Activated naive CD8-positive, alpha-beta T cell treated with anti-CD3 and anti-CD28 coated beads, Interleukin-2, amount 10 ng/mL, durations not matched to agents 7 days and 5 days (primary cell): Measurements from ENCODE around the gene TMEM37. TPM values are rescaled to one million over a fixed set of nuclear protein-coding genes. Genes with fewer than 3 reads are reported as not detected.

Source experiments
- ATAC-seq: fragments of 150-1000 bp; cut with Tn5 transposase; one replicate; pipeline ENCODE4 v1.10.0; 2021; ENCODE audit warnings: low read depth, moderate library complexity
- POLR2A ChIA-PET: fragments of 350-600 bp; sonication (Branson Sonifier 250); formaldehyde crosslinking; loops from one replicate; lab custom pipeline; 2021; ENCODE audit warnings: antibody characterized with exemption; lab: Charles Lee
- DNase-seq: peaks from one replicate; pipeline ENCODE4 v3.0.0; 2021
- H3K27ac Mint-ChIP-seq: one replicate; pipeline ENCODE4 v1.8.0; 2022; ENCODE audit warnings: mild to moderate bottlenecking, mixed read lengths
- H3K27me3 Mint-ChIP-seq: one replicate; pipeline ENCODE4 v1.8.0; 2022; ENCODE audit warnings: mild to moderate bottlenecking, moderate library complexity, mixed read lengths
- H3K36me3 Mint-ChIP-seq: one replicate; pipeline ENCODE4 v1.8.0; 2021; ENCODE audit warnings: mild to moderate bottlenecking, mixed read lengths
- H3K4me1 Mint-ChIP-seq: one replicate; pipeline ENCODE4 v1.8.0; 2021; ENCODE audit warnings: mixed read lengths
- H3K4me3 Mint-ChIP-seq: one replicate; pipeline ENCODE4 v1.8.0; 2022; ENCODE audit warnings: mild to moderate bottlenecking, moderate library complexity, mixed read lengths
- H3K9me3 Mint-ChIP-seq: one replicate; pipeline ENCODE4 v1.8.0; 2021; ENCODE audit warnings: mixed read lengths
- total RNA-seq, 2 experiments: library from RNA; stranded (reverse); gene quantifications; one replicate each; pipeline ENCODE4 v1.2.3, GENCODE V29; 2021

TMEM37 gene
- total RNA-seq, 2 experiments from 2014 or later: not detected

DNA sequence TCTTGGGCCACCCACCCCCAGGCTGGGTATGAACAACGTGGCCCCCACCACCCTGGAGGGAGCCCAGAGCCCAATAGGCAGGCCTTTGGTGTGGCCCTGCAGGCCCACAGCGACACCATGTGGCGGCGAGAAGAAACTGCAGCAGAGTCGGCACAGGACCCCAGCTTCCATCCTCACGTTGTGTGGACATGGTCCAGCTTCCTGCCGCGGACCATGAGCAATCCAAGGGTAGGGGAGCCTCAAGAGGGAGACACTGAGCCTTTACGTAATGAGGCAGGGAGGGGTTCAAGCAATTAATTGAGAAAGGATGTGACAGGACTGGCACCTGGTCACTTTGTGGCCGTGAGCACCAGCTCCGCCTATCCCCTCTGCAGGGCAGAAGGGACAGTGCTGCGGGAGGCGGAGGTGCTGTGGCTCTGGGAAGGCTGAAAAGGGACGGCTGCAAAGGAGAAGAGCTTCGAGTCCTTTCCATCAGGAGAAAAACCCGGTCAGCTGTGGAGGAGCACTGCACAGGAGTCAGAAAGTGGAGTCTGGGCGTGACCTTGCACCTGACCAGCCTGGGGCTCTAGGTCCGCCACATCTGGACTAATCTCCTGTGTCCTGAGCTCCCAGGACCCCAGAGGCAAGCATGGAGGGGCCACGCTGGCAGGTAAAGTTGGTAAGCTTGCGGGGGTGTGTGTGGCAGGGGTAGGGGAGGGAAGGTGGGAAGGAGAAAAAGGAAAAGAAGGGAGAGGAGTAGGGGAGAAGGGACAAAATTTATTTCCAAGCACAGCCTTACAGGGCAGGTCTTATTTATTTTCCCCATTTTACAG lies 44.9 kb downstream of the TMEM37 start:
- no peak overlapping the region for H3K4me3 Mint-ChIP-seq
- DNase-seq (peak; percentile 63), ATAC-seq (peak; percentile 72)
- POLR2A ChIA-PET: no interaction called here
- no peaks in the 10 kb centered on the region for H3K4me1 Mint-ChIP-seq
- H3K36me3 Mint-ChIP-seq: no peaks in the 10 kb centered on the region
- no peaks in the 10 kb centered on the region for H3K27me3 Mint-ChIP-seq
- H3K9me3 Mint-ChIP-seq: no peaks in the 10 kb centered on the region
- no peak overlapping the region for H3K27ac Mint-ChIP-seq

DNA sequence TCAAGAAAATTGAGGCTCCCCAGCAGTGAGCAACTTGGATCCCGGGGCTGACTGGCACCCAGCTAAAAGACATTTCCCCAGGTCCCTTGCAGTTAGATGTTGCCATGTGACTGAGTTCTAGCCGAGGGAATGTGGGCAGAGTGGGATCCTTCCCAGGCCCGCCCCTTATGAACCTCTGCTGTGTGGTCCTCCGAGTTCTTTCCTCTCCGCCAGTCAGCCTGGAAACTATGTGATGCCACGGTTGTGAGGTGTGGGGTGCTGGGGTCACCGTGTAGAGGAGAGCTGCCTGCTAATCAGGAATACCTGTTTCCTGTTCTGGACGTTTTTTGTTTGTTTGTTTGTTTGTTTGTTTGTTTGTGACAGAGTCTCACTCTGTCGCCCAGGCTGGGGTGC lies 45.5 kb downstream of the TMEM37 start:
- no peaks in the 10 kb centered on the region for H3K4me1 Mint-ChIP-seq
- H3K36me3 Mint-ChIP-seq: no peaks in the 10 kb centered on the region
- no peak overlapping the region for H3K4me3 Mint-ChIP-seq
- H3K27me3 Mint-ChIP-seq: no peaks in the 10 kb centered on the region
- no peak for DNase-seq
- H3K9me3 Mint-ChIP-seq: no peaks in the 10 kb centered on the region
- no peak overlapping the region for H3K27ac Mint-ChIP-seq
- POLR2A ChIA-PET: no interaction called here
- no peak for ATAC-seq

DNA sequence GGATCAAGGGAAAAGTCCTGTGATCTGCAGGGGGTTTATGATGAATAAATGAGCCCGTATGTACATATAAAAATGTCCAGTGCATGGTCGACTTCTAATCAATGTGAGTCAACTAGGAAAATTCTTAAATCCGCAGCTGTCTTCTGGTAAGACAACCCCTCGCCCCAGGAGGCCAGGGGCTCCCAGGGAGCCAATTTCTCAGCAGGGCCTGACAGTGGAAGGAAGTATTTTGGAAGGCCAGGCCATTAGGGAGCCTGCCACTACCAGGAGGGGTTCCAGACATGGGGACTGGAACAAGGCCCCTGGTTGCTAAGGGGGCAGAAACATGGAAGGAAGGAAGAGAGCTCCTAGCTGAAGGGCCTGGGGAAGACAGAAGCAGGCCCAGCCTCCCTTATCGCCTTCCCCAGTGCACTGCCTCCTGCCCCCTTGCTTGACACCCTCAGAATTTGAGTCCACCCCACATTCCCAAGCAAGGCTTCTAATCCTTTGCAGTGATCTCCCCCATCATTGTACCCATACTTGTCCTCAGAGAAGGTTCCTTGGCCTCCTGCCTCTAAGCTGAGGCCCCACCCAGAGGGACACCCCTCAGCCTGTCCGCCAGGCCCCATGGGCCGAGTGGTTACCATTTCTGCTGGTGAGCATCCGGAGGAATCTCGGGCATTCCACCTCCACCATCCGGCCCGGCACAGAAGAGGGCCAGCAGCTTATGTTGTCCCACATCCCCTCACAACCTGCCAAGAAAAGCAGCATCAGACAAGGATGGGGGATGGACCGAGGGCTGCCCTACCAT lies 46.7 kb downstream of the TMEM37 start:
- no peak for ATAC-seq

DNA sequence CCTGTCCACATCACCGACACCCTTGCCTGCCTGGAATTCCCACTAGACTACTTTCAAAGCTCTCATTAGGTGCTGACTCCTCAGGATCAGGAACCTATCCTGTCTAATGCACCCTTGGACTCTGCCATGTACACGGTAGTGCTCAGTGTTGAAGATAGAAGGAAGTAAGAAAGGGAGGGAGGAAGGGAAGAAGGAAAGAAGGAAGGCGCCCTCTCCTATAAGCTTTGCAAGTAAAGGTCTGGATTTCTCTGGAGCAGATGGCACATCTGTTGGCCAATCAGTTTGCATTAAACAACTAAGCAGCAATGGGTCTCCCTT lies 47.3 kb downstream of the TMEM37 start:
- ATAC-seq (no peak), DNase-seq (no peak)
- H3K9me3 Mint-ChIP-seq: no peaks in the 10 kb centered on the region
- no peak overlapping the region for H3K27ac Mint-ChIP-seq
- H3K4me3 Mint-ChIP-seq: no peak overlapping the region
- no peaks in the 10 kb centered on the region for H3K36me3 Mint-ChIP-seq
- H3K4me1 Mint-ChIP-seq: no peaks in the 10 kb centered on the region
- POLR2A ChIA-PET: no interaction called here
- H3K27me3 Mint-ChIP-seq: no peaks in the 10 kb centered on the region

More for the DNA sequence above, 46.7 kb downstream of the TMEM37 start:
- H3K4me1 Mint-ChIP-seq: no peaks in the 10 kb centered on the region
- POLR2A ChIA-PET: no interaction called here
- no peaks in the 10 kb centered on the region for H3K36me3 Mint-ChIP-seq
- no peaks in the 10 kb centered on the region for H3K27me3 Mint-ChIP-seq
- H3K27ac Mint-ChIP-seq: no peak overlapping the region
- no peak overlapping the region for H3K4me3 Mint-ChIP-seq
- no peaks in the 10 kb centered on the region for H3K9me3 Mint-ChIP-seq
- no peak for DNase-seq

DNA sequence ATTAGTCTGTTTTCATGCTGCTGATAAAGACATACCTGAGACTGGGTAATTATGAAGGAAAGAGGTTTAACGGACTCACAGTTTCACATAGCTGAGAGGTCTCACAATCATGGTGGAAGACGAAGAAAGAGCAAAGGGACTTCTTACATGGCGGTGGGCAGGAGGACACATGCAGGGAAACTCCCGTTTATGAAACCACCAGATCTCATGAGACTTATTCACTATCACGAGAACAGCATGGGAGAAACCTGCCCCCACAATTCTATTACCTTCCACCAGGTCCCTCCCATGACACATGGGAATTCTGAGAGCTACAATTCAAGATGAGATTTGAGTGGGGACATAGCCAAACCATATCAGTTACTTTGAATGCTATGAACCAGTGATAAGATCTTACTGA lies 48.5 kb downstream of the TMEM37 start:
- POLR2A ChIA-PET: no interaction called here
- H3K4me3 Mint-ChIP-seq: no peak overlapping the region
- ATAC-seq: no peak
- no peaks in the 10 kb centered on the region for H3K9me3 Mint-ChIP-seq
- no peak for DNase-seq
- no peaks in the 10 kb centered on the region for H3K4me1 Mint-ChIP-seq
- H3K27ac Mint-ChIP-seq: no peak overlapping the region
- H3K36me3 Mint-ChIP-seq: no peaks in the 10 kb centered on the region
- H3K27me3 Mint-ChIP-seq: peaks cover 3% of the 10 kb centered on the region

DNA sequence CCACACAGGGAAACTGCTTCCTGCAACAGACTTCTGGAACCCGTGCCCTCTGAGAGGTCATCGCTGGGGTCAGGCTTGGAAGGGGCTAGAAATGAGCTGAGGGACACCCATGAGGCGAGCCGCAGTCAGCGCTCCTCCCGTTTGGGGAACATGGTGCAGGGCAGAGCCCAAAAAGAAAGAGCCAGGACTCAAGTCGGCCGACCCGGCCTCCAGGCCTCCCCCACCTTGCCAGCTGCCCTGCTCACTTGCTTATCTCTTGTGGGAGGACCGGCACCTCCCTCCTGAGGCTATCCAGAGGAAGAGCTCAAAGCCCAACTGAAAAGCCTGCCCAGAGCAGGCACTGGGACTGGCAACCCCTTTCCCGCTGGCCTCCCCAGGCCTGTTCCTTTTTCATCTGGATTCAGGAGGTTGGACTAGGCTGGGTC lies 49.1 kb downstream of the TMEM37 start:
- Mint-ChIP-seq H3K4me3 (no peak overlapping the region), H3K36me3 (no peaks in the 10 kb centered on the region), H3K9me3 (no peaks in the 10 kb centered on the region), H3K27me3 (peaks cover 3% of the 10 kb centered on the region), H3K4me1 (no peaks in the 10 kb centered on the region), H3K27ac (no peak overlapping the region)
- ATAC-seq: no peak
- DNase-seq: no peak
- POLR2A ChIA-PET: no interaction called here

DNA sequence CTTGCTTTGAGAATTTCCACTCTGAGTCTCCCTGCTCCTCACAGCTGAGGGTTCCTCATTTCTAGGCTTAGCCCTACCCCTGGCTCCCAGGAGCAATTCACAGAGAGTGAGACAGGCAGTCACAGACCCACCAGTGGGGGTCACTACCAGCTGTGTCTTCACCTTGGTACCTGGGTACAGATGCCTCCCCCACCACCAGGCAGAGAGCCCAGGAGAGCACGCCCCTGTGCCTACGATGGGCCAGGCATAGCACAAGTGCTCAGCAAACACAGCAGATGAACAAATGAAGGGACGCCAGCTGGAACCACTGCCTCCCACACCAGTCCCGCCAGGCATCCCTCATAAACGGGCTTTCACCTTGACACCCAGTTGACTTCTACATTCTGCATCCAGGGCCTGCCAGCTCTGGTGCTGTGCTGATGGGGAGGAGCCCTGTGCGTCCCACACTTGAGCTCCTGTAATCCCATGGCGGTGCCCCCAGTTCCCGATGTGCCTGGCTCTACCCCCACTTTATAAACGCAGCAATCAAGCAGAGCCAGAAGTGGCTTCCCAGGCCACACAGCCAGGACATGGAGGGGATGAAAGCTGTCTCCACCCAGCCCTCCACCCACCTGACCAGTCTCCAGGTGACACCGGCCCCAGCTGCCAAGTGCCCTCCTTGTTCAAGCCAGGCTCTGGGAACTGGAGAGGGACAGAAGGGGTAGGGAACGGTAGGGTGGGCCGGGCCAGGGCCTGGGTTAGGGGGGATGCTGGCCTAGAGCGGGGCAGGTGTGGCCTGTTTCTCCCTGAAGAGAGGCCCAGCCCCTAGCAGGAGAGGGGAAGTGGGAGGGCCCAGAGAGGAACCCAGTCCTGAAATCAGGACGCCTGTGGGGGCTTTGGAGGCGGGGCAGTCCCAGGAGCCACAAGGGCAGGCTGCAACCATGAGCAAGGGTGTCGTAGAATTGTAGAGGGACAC lies 50.1 kb downstream of the TMEM37 start:
- Mint-ChIP-seq H3K27ac (no peak overlapping the region), H3K27me3 (peaks cover 3% of the 10 kb centered on the region), H3K36me3 (no peaks in the 10 kb centered on the region), H3K4me3 (no peak overlapping the region), H3K9me3 (no peaks in the 10 kb centered on the region), H3K4me1 (no peaks in the 10 kb centered on the region)
- POLR2A ChIA-PET: no interaction called here
- ATAC-seq (no peak), DNase-seq (no peak)

DNA sequence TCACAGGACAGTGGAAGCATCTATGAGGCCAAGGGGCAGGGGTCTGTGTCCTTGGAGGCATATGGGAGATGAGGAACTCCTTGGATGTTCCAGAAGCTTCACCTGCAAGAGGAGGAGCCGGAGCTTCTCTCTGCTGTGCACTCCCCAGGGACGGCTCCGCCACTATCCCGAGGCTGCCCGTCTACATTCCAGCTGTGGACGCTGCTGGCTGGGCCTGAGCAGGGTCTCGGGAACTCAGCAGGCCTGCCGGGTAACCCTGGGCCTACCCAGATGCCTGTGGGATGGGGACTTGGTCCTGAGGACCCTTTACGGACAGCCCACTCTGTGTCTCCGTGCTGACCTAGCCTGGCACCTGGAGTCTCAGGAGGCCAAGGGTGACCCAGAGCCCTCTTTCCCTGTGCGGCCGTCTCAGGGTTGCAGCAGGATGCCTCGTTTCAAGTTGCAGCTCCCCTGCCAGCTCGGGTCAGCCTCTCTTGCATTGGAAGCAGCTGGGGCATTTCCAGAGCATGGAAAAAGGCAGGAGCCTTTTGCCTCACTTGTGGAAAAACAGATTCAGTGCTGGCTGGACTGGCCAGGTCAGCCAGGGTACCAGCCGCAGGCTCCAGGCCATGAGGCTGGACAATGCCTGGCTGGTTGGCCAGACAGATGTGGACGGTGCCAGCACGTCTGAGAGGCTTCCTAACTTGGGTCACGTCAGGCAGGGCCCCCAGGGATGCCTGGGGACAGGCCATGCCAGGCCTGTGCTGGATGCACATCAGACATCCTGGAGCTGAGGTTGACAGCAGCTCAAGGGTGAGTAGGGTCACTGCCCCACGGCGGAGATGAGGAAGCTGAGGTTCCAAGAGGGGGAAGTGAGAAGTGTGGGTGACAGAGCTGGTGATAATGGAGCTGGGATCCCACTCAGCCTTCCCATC lies 51.1 kb downstream of the TMEM37 start:
- H3K9me3 Mint-ChIP-seq: no peaks in the 10 kb centered on the region
- peaks cover 3% of the 10 kb centered on the region for H3K27me3 Mint-ChIP-seq
- no peak overlapping the region for H3K4me3 Mint-ChIP-seq
- no peak overlapping the region for H3K27ac Mint-ChIP-seq
- POLR2A ChIA-PET: no interaction called here
- H3K4me1 Mint-ChIP-seq: no peaks in the 10 kb centered on the region
- ATAC-seq (no peak), DNase-seq (no peak)
- no peaks in the 10 kb centered on the region for H3K36me3 Mint-ChIP-seq

DNA sequence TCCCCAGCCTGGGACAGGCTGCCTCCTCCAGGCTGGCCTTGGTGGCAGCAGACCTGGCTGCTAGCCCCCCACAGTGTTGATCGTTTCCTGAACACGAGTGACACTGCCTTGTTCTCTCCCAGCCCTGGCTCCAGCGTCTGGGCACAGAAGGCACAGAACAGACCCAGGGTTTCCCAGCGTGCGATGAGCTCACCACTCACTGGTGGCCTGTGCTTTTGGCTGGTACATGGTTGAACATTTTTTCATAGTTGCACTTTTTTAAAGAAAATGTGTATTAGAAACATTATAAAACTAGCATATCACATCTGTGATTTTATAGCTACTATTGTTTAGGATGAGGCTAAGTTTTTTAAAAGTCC lies 51.7 kb downstream of the TMEM37 start:
- H3K36me3 Mint-ChIP-seq: no peaks in the 10 kb centered on the region

DNA sequence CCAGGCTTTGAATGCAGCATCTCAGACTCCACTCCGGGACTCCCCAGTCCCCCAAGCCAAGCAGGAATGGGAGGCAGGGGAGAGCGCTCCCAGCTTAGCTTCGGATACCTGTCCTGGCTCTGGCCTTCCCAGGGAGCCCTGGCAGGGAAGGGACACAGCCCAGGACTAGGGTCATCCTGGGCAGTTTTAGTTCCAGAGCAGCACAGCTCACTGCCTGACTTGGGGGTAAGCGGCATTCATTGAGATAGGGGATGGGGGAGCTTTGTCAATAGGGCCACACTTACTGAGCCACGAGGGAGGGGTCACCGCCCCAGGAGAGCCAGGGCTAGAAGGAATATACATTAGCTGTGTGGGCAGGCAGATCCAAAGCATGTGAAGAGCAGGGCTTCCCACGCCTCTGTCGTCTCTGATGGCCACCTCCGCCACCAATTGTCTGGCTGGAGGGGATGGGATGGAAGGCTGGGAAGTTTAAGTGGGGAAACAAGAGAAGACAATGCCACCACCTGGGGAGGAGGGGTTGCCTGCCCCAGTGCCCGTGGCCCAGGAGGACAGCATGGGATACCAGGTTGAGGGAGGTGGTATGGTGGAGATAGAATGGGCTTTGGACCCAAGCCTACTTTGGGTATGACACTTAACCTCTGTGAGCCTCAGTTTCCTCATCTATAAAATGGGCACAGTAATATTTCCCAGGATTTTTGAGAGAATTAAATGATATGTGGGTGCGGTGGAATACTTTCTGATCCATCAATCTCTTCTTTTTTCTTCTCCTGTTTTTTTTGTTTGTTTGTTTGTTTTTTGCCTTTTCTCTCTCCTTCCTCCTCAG lies 52.5 kb downstream of the TMEM37 start:
- no peak overlapping the region for H3K4me3 Mint-ChIP-seq
- peaks cover 3% of the 10 kb centered on the region for H3K27me3 Mint-ChIP-seq
- DNase-seq: no peak
- H3K36me3 Mint-ChIP-seq: no peaks in the 10 kb centered on the region
- no peak overlapping the region for H3K27ac Mint-ChIP-seq
- H3K9me3 Mint-ChIP-seq: no peaks in the 10 kb centered on the region
- no peaks in the 10 kb centered on the region for H3K4me1 Mint-ChIP-seq
- POLR2A ChIA-PET: no interaction called here
- no peak for ATAC-seq

More for the DNA sequence above, 51.7 kb downstream of the TMEM37 start:
- ATAC-seq (no peak), DNase-seq (no peak)
- H3K9me3 Mint-ChIP-seq: no peaks in the 10 kb centered on the region
- H3K27ac Mint-ChIP-seq: no peak overlapping the region
- H3K27me3 Mint-ChIP-seq: peaks cover 3% of the 10 kb centered on the region
- POLR2A ChIA-PET: no interaction called here
- no peak overlapping the region for H3K4me3 Mint-ChIP-seq
- no peaks in the 10 kb centered on the region for H3K4me1 Mint-ChIP-seq

DNA sequence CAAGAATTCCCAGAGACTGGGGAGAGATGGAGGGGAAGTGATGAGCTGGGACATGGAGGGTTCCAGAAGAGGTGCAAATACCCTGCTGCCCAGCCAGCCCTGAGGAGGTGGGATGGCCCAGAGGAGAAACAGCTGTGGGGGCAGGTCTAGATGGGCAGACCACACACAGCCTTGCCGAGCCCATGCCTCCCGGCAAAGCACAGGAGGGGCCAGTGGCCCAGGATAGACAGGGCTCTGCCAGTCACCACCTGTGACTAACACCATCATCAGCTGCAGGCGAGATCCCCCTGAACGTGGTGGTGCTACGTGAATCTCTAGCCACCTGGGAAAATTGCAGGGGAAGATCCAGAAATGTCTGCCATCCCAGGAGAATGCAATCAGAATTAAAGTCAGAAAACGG lies 53.2 kb downstream of the TMEM37 start:
- Mint-ChIP-seq H3K4me3 (no peak overlapping the region), H3K9me3 (no peaks in the 10 kb centered on the region), H3K27me3 (peaks cover 3% of the 10 kb centered on the region), H3K27ac (no peak overlapping the region), H3K4me1 (no peaks in the 10 kb centered on the region), H3K36me3 (no peaks in the 10 kb centered on the region)
- POLR2A ChIA-PET: no interaction called here
- DNase-seq: no peak
- no peak for ATAC-seq
